ENCODE data around the gene SEZ6. TPM values are rescaled to one million over a fixed set of nuclear protein-coding genes. Genes with fewer than 3 reads are reported as not detected.

SEZ6 gene
- total RNA-seq, 1 experiment from 2014 or later, result not detected

- no peak overlapping the region for H3K4me3 ChIP-seq (ENCODE audit: low read depth in 2 of 2, low read length in 2 of 2)
- no peaks in the 10 kb centered on the region for H3K36me3 ChIP-seq (ENCODE audit: control insufficient read depth, insufficient read depth, low read length)
- DNase-seq (ENCODE audit: low read depth, low spot score) (no peak), ATAC-seq (no peak)
- H3K27me3 ChIP-seq (ENCODE audit: control insufficient read depth, insufficient read depth, low read length), result peaks cover 3% of the 10 kb centered on the region; the same call in 1 of the 2 replicates
- POLR2A ChIA-PET, result no interaction called here
- no peaks in the 10 kb centered on the region; the same call in 1 of the 2 replicates for H3K4me1 ChIP-seq (ENCODE audit: control insufficient read depth, insufficient read depth, low read length)
- TF ChIP-seq CTCF (IDR thresholded peaks at IDR 0.05) (no peak), POLR2AphosphoS5 (IDR thresholded peaks at IDR 0.05; ENCODE audit: low read depth, low read length) (no peak), SIN3A (IDR thresholded peaks at IDR 0.05; ENCODE audit: borderline replicate concordance, insufficient read depth, low read depth, low read length) (no peak), TCF7L2 (IDR thresholded peaks at IDR 0.05; ENCODE audit: low read depth, low read length) (no peak)
- TF ChIP-seq, protein P1, sequence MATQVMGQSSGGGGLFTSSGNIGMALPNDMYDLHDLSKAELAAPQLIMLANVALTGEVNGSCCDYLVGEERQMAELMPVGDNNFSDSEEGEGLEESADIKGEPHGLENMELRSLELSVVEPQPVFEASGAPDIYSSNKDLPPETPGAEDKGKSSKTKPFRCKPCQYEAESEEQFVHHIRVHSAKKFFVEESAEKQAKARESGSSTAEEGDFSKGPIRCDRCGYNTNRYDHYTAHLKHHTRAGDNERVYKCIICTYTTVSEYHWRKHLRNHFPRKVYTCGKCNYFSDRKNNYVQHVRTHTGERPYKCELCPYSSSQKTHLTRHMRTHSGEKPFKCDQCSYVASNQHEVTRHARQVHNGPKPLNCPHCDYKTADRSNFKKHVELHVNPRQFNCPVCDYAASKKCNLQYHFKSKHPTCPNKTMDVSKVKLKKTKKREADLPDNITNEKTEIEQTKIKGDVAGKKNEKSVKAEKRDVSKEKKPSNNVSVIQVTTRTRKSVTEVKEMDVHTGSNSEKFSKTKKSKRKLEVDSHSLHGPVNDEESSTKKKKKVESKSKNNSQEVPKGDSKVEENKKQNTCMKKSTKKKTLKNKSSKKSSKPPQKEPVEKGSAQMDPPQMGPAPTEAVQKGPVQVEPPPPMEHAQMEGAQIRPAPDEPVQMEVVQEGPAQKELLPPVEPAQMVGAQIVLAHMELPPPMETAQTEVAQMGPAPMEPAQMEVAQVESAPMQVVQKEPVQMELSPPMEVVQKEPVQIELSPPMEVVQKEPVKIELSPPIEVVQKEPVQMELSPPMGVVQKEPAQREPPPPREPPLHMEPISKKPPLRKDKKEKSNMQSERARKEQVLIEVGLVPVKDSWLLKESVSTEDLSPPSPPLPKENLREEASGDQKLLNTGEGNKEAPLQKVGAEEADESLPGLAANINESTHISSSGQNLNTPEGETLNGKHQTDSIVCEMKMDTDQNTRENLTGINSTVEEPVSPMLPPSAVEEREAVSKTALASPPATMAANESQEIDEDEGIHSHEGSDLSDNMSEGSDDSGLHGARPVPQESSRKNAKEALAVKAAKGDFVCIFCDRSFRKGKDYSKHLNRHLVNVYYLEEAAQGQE (IDR thresholded peaks at IDR 0.05; ENCODE audit: insufficient read depth in 1 of 2, low read depth in 2 of 2, low read length in 1 of 2), result no peak
- CTCF ChIA-PET, result interaction anchor here (1.7 kb wide), 1 partner anchor 156 kb away, joined by 5 read pairs; no protein-coding TSS in a partner anchor
- H3K27ac ChIP-seq (ENCODE audit: low read length), result no peak overlapping the region
- intact Hi-C loops (cut with micrococcal nuclease; ENCODE audit: unreplicated experiment) (no loop called here), in situ Hi-C loops (cut with HindIII; ENCODE audit: low pct_unique_long_range_greater_than_20kb, low sequenced_read_pairs) (no loop called here)
- BruUV-seq (replicated peaks), result no TSS peak
- H3K9me3 ChIP-seq (ENCODE audit: control insufficient read depth, insufficient read depth, low read depth, low read length), result no peaks in the 10 kb centered on the region
Observed at GRCh38 chr17:28961391-28961790, 44.4 kb downstream of the SEZ6 start.

GRCh38 chr17:28960256-28961061 is 45.4 kb downstream of the SEZ6 start:
- Histone ChIP-seq H3K27me3 (ENCODE audit: control insufficient read depth, insufficient read depth, low read length) (peaks cover 3% of the 10 kb centered on the region; the same call in 1 of the 2 replicates), H3K36me3 (ENCODE audit: control insufficient read depth, insufficient read depth, low read length) (no peaks in the 10 kb centered on the region), H3K9me3 (ENCODE audit: control insufficient read depth, insufficient read depth, low read depth, low read length) (no peaks in the 10 kb centered on the region), H3K4me1 (ENCODE audit: control insufficient read depth, insufficient read depth, low read length) (no peaks in the 10 kb centered on the region; the same call in 1 of the 2 replicates), H3K27ac (ENCODE audit: low read length) (no peak overlapping the region), H3K4me3 (ENCODE audit: low read depth in 2 of 2, low read length in 2 of 2) (no peak overlapping the region)
- DNase-seq (ENCODE audit: low read depth, low spot score) (no peak), ATAC-seq (no peak)
- ChIA-PET CTCF (interaction anchor here (0.5 to 1.7 kb wide), 2 partner anchors 44 to 157 kb away, joined by 4 to 5 read pairs; no protein-coding TSS in a partner anchor), POLR2A (interaction anchor here (0.6 kb wide), 1 partner anchor 176 kb away, joined by 4 read pairs; no protein-coding TSS in a partner anchor)
- intact Hi-C loops (cut with micrococcal nuclease; ENCODE audit: unreplicated experiment), result no loop called here
- no TSS peak for BruUV-seq (replicated peaks)
- TF ChIP-seq, protein P1 (IDR thresholded peaks at IDR 0.05; ENCODE audit: insufficient read depth in 1 of 2, low read depth in 2 of 2, low read length in 1 of 2), result no peak
- TF ChIP-seq SIN3A (IDR thresholded peaks at IDR 0.05; ENCODE audit: borderline replicate concordance, insufficient read depth, low read depth, low read length), result no peak
- in situ Hi-C loops (cut with HindIII; ENCODE audit: low pct_unique_long_range_greater_than_20kb, low sequenced_read_pairs), result no loop called here

Measured in Panc1 (cell line).